MM.1S (cell line): ENCODE results near the gene ESRRA.

Experiments used
- CTCF ChIP-seq: fragments of 300-600 bp; sonication (generic); IDR thresholded peaks from 2 replicates; pipeline ENCODE4 v1.5.1; 2016; ENCODE audit warnings: antibody characterized with exemption, low read length, mixed read lengths
- EZH2phosphoT487 ChIP-seq: fragments of 300-600 bp; sonication (generic); IDR thresholded peaks from 2 replicates; pipeline ENCODE4 v1.6.1; 2018; ENCODE audit warnings: antibody characterized with exemption, low read length

DNA sequence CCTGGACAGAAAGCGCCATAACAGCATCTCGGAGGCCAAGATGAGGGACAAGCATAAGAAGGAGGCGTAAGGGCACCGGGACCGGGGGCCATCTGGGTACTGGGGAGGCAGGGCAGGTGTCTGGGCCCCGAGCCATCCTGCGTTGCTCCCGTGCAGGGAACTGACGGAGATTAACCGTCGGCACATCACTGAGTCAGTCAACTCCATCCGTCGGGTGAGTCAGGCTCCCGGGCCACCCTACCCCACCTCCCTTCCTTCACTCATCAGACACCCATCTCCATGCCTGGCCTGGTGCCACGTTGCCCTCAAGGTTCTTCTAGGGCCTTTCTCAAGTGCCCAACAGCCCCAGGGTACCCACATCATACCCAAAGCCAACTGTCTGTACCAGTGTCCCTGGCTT, 39.0 kb upstream of the ESRRA start:
- TF ChIP-seq EZH2phosphoT487 = no peak
- TF ChIP-seq CTCF = no peak
